ENCODE measurements around the gene TM2D1.
"Not testable (repeated sequence)": the region's sequence is repeated elsewhere in the genome, so short reads cannot be mapped to it uniquely, and the experiment has no call there.

Gene TM2D1

DNA sequence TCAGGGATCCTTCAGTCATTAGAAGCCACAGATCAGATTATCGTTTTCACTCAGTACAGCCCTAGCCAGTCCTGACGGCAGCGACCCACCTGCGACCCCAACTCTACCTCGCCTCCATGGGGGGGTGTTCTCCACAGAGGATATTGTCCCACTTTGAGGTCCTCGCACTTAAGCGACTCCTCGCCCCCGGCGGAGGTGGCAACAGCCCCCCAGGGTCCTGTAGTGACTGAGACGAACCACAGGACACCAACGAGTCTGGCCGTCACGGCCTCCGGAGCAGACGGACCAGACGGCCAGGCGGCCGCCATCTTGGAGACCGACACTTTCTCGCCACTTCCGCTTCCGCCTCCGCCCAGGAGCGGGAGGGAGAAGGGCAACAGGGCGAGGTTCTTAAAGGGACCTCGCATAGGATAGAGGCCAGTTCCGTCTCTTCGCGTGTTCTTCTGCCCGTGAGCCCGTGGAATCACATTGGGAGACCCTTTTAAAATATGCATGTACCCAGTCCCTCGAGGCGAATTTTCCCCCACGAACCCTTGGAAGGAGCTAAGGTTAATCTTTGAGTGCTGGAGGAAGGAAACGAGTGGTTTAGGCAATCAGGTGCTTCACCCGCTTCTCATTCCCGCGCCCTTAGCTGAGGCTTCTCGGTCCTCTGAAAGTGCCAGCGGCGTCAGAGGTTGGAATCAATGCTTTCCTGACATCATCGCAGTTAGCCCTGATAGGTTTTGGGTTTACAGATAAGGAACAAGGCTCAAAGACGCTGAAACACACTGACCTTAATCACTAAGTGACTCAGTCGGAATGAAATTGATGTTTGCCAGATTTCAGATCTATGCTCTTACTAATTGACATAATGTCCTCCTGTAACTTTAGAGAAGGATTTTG is at the start of gene TM2D1:
Gene TM2D1, minus strand, starts transcription at position 329 of the 882 bp plus-strand sequence. Its CDS starts 21 bp downstream, at position 308.
- DNase-seq (ENCODE audit: low read depth) = peak; percentile 78

DNA sequence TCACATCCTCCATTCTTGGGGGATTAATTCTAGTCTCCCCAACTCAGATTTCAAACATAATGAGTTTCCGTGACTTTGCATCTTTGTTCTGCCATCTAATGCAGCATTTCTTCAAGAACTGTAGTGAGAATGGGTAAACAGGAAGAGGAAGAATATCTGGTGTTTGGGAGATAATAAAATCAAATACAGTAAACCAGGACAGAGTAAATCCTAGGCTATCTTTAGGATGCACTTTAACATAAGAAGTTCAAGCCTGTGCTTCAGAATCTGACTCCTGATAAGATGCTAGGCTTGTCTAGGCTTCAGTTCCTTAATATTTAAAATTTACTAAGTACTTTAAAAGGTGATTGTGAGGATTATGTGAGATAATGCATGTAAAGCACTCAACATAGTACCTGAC is 45.2 kb upstream of the TM2D1 start:
- DNase-seq (ENCODE audit: low read depth) = no peak

DNA sequence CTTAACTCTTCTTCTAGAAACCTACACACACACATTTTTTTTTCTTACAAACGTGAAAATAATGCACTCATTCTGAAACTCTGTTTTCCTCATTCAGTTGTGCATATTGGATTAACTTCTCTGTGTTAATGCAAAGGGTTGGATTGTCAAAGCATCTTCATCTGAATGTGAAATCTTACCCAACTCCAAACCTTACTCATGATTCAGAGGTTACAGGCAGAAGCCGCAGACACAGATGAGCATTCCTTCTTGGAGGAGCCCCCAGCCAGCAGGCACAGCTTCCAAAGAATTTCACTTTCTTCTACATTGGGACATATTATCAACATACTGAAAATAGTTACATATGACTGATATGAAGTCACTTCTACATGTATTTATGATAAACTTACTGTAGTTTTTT is 33.0 kb upstream of the TM2D1 start:
- peak; percentile 46 for DNase-seq (ENCODE audit: low read depth)

DNA sequence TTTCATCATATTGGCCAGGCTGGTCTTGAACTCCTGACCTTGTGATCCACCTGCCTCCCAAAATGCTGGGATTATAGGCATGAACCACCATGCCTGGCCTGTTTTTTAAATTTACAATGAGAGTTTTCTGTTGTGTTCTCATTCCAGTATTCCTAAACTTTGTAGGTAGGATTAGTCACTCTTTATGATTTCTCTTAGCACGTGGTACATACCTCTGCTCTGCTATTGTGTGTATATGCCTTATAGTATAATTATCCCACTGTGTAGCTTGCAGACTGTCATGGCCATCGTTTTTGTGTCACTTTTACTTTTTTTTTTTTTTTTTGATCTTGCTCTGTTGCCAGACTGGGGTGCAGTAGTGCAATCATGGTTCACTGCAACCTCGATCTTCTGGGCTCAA is 31.8 kb upstream of the TM2D1 start:
- DNase-seq (ENCODE audit: low read depth) = no peak

DNA sequence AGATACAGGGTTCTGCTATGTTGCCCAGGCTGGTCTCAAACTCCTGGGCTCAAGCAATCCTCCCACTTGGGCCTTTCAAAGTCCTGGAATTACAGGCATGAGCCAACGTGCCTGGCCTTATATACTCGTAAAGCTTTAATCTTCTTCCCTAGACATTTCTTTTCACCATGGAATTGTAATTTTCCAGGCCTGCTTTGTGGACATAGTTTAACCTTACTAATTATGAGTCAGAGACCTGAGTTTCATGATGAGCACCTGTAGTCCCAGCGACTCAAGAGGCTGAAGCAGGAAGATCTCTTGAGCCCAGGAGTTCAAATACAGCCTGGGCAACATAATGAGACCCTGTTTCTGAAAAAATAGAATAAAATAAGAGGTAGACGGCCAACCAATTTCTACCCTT is 29.6 kb upstream of the TM2D1 start:
- no peak for DNase-seq (ENCODE audit: low read depth)

DNA sequence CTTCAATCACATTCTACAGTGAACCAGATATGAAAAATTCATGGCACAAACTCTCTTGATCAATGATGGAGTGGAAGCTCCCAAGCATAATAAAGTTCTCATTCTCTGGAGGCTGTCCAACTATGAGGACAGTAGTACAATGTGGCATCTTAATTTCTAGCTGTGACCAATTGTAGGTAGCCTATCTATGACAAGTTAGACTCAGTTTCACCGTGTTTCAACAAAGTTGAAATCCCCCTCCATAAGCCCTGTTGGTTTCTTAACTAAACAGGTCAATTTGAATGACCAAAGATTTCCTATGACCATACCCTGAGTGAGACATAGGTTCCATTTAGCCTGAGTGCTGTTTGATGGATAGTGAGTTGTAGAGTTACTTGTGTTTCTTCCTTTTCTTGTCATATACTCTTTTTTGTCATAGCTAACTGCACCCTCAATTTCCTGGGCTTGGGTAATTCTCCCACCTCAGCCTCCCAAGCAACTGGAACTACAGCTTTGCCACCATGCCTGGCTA is 29.1 kb upstream of the TM2D1 start:
- no peak for DNase-seq (ENCODE audit: low read depth)

DNA sequence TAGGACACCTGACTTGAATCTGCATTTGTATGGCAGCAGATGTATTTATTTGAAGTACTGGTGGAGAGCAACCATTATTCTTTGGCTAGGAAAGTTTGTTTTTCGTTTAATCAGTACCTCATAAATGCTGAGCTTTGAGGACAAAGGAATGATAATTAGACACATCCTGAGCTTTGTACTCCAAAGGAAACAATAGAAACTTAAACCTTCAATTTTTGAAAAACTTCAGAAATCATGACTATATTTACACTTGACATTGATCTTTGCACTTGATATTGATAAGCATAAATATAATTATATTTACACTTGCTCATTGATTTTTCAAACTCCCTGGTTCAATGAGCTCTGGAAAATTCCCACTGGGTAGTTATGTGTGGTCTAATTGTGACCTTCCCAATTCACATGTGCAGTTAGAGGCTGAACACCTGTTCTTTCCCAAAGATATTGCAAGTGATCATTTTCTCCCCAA is 28.0 kb upstream of the TM2D1 start:
- no peak for DNase-seq (ENCODE audit: low read depth)

DNA sequence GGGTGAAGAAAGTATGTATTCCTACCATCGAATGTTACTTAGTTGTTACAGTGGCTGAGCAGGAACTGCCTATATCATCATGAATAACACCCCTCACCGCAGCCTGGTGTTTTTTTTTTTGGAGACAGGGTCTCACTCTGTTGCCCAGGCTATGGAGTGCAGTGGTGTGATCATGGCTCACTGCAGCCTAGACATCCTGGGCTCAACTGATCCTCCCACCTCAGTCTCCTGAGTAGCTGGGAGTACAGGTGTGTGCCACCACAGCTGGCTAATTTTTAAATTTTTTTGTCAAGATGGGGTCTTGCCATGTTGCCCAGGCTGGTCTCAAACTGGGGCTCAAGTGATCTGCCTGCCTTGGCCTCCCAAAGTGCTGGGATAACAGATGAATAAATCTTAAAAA is 24.6 kb upstream of the TM2D1 start:
- no peak for DNase-seq (ENCODE audit: low read depth)

DNA sequence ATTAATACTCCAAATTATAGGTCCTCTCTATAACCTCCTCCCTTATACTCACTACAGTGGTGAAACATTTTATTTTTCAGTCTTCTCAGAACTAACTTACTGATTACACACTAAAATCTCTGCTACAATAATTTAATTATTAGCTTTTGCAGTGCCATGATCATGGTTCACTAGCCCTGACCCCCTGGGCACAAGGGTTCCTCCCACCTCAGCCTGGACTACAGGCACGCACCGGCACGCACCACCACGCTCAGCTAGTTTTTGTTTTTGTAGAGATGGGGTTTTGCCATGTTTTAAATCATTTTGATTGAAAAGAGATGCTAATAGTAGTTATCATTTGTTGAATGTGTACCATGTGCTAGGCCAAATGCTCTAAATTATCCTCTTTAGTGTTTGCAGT is 23.6 kb upstream of the TM2D1 start:
- DNase-seq (ENCODE audit: low read depth) = no peak

DNA sequence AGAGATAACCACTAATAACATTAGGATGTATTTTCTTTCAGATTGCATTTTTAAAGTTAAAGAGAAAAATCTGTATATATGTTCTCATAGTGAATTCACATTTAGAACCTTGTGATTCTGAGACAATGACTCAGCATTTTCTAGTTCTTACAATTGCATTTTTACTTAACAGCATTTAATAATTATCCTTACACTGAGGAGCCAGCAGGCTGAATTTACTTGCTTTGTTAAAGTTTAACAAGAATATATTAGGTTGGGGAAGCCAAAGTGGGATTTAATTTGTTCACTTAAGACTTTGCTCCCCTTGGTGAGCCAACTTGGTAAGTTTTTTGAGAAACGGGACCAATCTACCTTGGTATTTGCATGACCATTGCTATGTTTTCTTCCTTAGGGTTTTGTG is 21.9 kb upstream of the TM2D1 start:
- DNase-seq (ENCODE audit: low read depth) = no peak

DNA sequence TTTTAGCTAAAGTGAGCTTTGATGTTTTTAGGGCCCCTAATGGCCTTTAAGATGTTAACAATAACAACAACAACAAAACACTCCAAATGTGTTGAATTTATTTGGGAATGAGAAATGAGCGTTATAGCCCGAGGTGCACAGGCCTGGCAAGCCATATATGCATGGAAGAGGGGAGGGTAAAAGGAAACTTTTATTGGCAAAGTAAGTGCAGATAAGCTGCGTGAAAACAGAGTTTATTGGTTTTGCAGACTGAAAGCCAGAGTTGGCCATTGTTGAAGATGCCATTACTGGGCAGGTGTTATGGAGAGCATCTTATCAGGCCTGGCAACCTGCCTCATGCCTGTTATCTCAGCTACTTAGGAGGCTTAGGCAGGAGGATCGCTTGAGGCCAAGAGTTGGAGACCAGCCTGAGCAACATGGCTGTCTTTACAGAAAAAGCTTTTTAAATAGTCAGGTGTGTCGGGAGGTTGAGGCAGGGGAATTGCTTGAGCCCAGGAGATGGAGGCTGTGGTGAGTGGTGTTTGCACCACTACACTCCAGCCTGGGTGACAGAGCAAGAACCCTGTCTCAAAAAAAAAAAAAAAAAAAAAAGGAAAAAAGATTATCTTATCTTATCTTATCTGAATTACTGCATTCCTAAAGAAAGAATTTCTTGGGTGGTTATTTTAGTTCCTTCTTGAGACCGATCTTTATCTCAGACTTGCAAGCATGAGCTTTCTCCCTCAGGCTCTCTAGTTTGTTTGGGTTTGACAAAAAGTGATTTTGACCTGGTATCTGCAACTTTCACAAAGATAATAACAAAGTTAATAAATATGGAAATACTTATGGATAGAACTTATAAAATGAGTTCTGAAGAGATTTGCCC is 19.0 kb upstream of the TM2D1 start:
- no peak for DNase-seq (ENCODE audit: low read depth)

DNA sequence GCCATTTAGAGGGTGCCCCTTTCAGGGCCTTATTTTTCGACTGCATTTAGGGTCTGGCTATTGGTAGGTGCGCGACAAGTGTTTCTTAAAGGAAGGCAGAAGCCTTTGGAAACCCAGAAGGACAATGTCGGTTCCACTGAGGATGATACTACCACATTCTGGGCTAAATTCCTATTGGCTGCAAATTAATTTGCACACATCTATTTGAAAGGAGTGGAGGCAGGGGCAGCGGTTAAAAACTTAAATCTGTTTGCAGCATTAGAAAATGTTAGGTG is 18.4 kb upstream of the TM2D1 start:
- DNase-seq (ENCODE audit: low read depth) = no peak

DNA sequence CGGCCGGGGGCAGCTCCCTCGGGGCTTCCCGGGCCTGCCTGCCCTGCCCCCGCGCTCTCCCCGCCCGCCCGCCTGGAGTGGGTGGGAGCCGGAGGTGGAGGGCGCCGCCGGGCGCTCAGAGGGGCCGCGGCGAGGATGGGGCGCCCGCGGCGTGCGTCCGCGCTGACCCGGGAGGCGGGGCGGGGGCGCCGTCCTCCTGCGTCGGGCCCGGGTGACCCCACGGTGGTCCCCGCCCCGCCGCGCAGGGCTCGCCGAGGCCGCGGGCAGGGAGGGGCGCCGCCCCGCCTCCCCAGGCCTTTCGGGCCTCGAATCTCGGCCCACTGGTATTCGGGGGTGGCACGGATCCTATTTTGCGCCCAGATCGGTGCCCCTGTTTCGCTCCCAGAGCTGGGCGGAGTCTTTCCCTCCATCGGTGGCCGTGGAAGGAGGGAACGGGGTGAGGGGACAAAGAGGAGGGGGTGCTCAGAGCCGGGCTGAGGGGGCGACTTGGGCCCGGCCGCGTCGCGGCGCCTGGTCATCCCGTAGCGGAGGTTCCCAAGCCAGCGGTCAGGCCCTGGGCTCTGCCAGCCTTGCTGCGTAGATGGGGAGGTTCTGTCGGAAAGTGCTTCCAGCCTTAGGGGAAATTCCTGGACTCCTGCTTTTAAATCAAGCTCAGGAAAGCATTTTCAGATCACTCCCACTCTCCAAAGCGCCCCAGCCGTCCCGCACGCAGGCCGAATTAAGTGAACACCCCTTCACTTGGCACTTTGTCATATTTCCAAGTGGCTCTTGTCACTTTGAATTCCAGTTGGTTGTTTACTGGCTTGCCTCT is 17.9 kb upstream of the TM2D1 start:
- no peak for DNase-seq (ENCODE audit: low read depth)

DNA sequence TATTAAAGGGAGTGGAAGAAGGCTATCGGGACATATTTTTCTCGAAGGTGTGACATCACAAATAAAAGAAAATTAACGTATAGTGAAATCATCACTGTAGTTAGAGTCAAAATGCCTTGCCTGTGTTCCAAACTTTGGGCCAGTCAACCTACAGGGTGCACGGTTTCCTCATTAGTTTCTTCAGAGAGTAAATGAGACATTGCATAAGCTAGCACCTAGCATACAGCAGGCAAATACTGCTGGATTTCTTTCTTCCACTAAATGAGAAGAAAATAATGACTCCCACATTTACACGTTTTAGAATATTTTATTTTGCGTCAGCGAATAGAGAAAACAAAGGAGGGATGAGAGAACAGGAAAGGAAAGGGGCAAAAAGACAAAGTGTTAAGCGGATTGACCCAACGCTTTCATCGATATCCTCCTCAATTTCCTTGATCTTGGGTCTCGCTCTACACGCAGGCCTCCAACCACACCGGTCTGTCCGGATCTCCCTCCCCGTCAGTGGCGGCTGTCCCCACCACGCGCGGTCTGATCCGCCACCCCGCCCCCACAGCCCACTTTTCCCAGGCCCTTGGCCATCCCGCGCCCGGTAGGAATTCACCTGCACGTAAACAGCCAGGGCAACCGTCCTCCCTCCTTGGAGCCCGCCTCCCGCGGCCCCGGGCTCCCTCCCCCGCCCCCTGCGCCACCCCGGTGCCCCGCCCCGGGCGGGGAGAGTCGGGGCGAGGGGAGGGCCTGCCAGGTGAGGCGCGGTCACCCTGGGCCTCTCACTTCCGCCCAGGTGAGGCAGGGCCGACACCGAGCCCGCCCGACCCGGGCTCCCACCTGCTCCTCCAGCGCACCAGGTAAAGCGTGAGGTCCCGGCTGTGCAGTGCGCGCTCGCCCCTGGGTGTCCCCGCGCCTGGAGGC is 17.0 kb upstream of the TM2D1 start, which contains the start of gene PATJ:
Gene PATJ, plus strand, starts transcription at position 770 of the 909 bp plus-strand sequence. CDS start 20,413 bp downstream, outside the sequence.
- DNase-seq (ENCODE audit: low read depth) = no peak

DNA sequence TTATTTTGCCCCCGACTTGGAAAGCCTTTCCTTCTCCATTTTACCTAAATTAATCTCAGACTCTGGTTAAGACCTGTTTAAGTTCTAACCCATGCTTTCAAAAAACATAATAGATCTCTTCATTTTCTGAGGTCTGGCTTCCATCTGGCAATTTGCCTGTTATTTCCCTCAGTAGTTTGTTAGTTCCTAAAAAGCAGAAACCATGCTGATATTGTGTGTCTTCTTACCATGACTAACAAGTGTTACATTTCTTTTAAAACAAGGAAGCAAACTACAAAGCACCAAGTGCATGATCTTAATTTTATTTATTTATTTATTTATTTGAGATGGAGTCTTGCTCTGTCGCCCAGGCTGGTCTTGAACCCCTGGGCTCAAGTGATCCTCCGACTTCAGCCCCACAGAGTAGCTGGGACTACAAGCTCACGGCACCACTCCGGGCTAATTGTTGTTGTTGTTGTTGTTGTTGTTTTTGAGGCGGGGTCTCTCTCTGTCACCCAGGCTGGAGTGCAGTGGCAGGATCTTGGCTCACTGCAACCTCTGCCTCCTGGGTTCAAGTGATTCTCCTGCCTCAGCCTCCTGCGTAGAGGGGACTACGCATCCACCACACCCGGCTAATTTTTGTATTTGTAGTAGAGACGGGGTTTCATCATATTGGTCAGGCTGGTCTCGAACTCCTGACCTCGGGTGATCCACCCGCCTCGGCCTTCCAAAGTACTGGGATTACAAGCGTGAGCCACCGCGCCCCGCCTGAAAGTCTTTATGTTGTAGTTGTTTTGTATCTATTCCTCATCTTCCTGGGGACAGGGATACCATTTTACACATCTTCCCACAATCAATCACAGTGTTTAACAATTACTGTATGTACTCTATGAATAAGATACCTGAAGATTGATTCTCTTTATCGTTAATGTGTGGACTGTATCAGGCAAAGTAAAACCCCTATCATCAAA is 16.1 kb upstream of the TM2D1 start:
- DNase-seq (ENCODE audit: low read depth) = no peak

DNA sequence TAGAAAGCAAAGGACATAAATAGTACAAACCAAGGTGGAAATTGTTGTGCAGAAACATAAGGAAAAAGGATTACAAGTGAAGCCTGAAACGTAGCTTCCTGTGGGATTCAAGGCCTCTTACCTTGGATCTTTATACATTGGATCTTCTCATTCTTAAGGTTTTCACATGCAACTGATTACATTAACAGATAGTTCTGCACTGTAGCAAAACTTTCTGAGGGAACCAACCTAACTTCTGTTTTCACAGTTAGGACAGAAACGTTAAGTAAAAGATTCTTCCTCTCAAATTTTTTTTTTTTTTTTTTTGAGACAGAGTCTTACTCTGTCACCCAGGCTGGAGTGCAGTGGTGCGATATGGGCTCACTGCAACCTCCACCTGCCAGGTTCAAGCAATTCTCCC is 7.8 kb upstream of the TM2D1 start:
- DNase-seq (ENCODE audit: low read depth) = no peak

DNA sequence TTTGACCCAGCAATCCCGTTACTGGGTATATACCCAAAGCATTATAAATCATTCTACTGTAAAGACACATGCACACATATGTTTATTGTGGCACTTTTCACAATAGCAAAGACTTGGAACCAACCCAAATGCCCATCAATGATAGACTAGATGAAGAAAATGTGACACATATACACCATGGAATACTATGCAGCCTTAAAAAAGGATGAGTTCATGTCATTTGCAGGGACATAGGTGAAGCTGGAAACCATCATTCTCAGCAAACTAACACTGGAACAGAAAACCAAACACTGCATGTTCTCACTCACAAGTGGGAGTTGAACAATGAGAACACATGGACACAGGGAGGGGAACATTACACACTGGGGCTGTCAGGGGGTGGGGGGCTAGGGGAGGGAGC is 5.7 kb upstream of the TM2D1 start:
- DNase-seq (ENCODE audit: low read depth) = not testable (repeated sequence)

DNA sequence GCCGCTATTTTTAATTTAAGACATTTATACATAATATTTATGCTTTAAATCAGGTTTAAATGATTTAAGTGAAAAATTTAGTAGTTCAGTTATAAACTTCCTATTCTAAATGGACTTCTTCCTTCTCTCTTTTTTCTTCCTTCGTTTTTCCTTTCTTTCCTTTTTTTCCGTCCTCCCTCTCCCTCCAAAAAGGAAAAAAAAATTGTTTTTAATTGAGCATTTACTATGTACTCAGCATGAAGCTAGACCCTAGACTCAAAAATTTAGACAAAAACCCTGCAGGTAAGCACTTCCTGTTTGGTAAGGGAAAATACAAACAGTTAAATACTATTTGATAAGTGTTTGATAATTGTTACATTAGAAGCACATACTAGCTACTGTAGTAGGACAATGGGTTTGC is 2.6 kb upstream of the TM2D1 start:
- DNase-seq (ENCODE audit: low read depth) = no peak

DNA sequence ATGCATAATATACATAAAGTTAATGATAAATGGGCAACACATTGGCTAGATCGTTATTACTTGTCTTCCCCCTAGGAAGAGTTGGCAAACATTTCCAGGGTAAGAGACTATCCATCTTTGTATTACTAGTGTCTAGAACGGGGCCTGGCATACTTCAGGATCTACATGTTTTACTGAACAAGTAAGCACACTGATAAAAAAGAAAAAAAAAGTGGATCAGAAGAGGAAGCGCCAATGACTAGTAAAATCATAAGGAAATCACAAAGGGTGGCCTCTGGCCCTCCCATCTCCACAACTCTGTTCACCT is 482 bp downstream of the TM2D1 start:
- DNase-seq (ENCODE audit: low read depth) = no peak

Measured in HS-5 (cell line).